ENCODE measurements around the gene ARFGAP1. TPM values are rescaled to one million over a fixed set of nuclear protein-coding genes. Genes with fewer than 3 reads are reported as not detected.
"Not testable (repeated sequence)": the region's sequence is repeated elsewhere in the genome, so short reads cannot be mapped to it uniquely, and the experiment has no call there.

Gene ARFGAP1
- total RNA-seq, 1 donor from 2014 or later = 93.6 TPM

DNA sequence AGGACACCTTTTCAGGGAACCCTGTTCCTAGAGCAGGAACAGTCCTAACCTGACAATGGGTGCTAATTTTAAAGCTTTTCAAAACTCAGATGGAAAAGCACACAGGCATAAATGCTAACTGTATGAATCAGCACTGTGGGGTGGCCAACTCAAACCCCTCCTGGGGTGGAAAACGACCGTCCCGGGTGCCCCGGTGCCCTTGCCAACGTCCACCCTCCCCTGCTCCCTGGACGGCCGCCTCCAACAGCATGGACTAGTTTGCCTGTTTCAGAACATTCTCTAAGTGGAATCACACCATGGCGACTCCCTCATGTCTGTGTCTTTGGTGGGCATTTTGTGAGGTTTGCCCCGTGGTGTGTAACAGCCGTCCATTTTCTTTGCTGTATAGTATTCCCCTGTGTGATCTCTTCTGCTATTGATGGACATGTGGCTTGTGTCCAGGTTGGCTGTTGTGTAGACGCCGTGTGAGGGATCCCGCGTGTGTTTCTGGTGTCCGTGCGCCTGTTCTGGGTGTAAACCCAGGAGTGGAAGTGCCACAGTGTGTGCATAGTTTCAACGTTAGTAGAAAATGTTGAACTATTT lies 26.2 kb downstream of the ARFGAP1 start:
- Mint-ChIP-seq H3K4me1 (ENCODE audit: low read depth, unreplicated experiment) (no peaks in the 10 kb centered on the region), H3K4me3 (ENCODE audit: unreplicated experiment) (peak overlapping the region; percentile 52), H3K36me3 (ENCODE audit: unreplicated experiment) (peaks cover 4% of the 10 kb centered on the region), H3K9me3 (ENCODE audit: unreplicated experiment) (peaks cover 6% of the 10 kb centered on the region), H3K27ac (ENCODE audit: unreplicated experiment) (no peak overlapping the region), H3K27me3 (ENCODE audit: unreplicated experiment) (peaks cover 9% of the 10 kb centered on the region)
- no peak for DNase-seq
- TF ChIP-seq, protein P1, sequence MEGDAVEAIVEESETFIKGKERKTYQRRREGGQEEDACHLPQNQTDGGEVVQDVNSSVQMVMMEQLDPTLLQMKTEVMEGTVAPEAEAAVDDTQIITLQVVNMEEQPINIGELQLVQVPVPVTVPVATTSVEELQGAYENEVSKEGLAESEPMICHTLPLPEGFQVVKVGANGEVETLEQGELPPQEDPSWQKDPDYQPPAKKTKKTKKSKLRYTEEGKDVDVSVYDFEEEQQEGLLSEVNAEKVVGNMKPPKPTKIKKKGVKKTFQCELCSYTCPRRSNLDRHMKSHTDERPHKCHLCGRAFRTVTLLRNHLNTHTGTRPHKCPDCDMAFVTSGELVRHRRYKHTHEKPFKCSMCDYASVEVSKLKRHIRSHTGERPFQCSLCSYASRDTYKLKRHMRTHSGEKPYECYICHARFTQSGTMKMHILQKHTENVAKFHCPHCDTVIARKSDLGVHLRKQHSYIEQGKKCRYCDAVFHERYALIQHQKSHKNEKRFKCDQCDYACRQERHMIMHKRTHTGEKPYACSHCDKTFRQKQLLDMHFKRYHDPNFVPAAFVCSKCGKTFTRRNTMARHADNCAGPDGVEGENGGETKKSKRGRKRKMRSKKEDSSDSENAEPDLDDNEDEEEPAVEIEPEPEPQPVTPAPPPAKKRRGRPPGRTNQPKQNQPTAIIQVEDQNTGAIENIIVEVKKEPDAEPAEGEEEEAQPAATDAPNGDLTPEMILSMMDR (IDR thresholded peaks at IDR 0.05; ENCODE audit: partially characterized antibody, unreplicated experiment) = no peak

DNA sequence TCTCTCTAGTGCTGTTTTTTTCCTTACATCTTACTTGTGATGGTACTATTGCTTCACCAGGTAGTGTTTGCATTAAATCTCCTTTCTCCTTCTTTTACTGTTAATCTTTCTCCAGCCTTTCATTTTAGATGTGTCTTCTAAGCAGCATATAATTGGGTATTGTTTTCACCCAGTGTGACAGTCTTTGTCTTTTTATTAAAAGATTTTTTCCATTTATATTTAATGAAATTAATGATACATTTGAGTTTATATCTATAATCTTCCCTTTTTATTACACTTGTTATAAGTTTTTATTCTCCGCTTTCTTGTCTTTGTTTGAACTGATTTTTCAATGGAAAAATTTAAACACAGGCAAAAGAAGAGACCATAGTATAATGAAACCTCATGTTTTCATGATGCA lies 29.1 kb downstream of the ARFGAP1 start:
- no peak for DNase-seq
- peaks cover 4% of the 10 kb centered on the region for H3K4me1 Mint-ChIP-seq (ENCODE audit: low read depth, unreplicated experiment)
- TF ChIP-seq, protein P1 (IDR thresholded peaks at IDR 0.05; ENCODE audit: partially characterized antibody, unreplicated experiment) = no peak
- no peak overlapping the region for H3K27ac Mint-ChIP-seq (ENCODE audit: unreplicated experiment)
- H3K4me3 Mint-ChIP-seq (ENCODE audit: unreplicated experiment) = no peak overlapping the region
- H3K27me3 Mint-ChIP-seq (ENCODE audit: unreplicated experiment) = peaks cover 15% of the 10 kb centered on the region
- peaks cover 6% of the 10 kb centered on the region for H3K9me3 Mint-ChIP-seq (ENCODE audit: unreplicated experiment)
- peaks cover 4% of the 10 kb centered on the region for H3K36me3 Mint-ChIP-seq (ENCODE audit: unreplicated experiment)

DNA sequence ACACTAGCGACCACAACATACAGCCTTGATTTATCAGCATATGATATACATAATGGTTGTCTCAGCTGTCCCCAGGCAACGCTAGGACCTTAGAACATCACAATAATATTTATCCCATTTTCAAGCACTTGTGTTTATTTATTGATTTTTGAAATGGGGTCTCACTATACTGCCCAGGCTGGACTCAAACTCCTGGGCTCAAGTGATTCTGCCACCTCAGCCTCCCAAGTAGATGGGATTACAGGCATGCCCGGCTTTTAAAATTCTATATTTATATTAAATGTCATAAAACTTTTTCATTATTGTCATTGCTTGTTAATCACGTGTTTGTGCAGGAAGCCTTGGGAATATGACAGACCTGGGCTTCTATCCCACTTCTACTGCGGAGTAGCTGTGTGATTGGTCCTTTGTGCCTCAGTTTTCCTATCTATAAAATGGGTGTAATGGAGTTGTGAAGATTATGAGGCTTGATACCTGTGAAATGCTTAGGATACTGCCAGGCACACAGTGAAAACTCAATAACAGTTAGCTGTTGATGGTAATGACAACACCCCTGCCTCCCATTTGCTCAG lies 30.6 kb downstream of the ARFGAP1 start:
- Mint-ChIP-seq H3K4me3 (ENCODE audit: unreplicated experiment) (no peak overlapping the region), H3K27ac (ENCODE audit: unreplicated experiment) (no peak overlapping the region), H3K9me3 (ENCODE audit: unreplicated experiment) (peaks cover 6% of the 10 kb centered on the region), H3K27me3 (ENCODE audit: unreplicated experiment) (peaks cover 15% of the 10 kb centered on the region), H3K36me3 (ENCODE audit: unreplicated experiment) (peaks cover 4% of the 10 kb centered on the region), H3K4me1 (ENCODE audit: low read depth, unreplicated experiment) (peaks cover 4% of the 10 kb centered on the region)
- DNase-seq = no peak
- TF ChIP-seq, protein P1 (IDR thresholded peaks at IDR 0.05; ENCODE audit: partially characterized antibody, unreplicated experiment) = no peak

DNA sequence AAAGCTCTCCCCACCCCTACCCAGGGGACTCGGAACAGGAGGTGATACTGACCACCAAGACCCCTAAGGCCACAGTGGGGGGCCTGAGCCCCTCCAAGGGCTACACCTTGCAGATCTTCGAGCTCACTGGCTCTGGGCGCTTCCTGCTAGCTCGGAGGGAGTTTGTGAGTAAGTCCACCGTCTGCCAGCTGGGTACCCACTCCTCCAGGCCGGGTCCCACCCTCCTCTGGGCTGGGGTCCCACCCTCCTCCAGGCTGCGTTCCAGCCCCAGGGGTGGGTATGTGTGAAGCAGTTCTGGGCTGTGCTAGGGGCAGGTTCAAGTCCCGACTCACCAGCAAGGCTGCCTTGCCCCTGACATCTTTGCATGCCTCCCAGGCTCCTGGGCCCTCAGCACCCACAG lies 32.8 kb downstream of the ARFGAP1 start:
- Mint-ChIP-seq H3K27me3 (ENCODE audit: unreplicated experiment) (peaks cover 9% of the 10 kb centered on the region), H3K9me3 (ENCODE audit: unreplicated experiment) (peaks cover 3% of the 10 kb centered on the region), H3K4me1 (ENCODE audit: low read depth, unreplicated experiment) (peaks cover 7% of the 10 kb centered on the region), H3K36me3 (ENCODE audit: unreplicated experiment) (no peaks in the 10 kb centered on the region), H3K27ac (ENCODE audit: unreplicated experiment) (peak overlapping the region; percentile 5), H3K4me3 (ENCODE audit: unreplicated experiment) (no peak overlapping the region)
- no peak for DNase-seq
- TF ChIP-seq, protein P1 (IDR thresholded peaks at IDR 0.05; ENCODE audit: partially characterized antibody, unreplicated experiment) = no peak

DNA sequence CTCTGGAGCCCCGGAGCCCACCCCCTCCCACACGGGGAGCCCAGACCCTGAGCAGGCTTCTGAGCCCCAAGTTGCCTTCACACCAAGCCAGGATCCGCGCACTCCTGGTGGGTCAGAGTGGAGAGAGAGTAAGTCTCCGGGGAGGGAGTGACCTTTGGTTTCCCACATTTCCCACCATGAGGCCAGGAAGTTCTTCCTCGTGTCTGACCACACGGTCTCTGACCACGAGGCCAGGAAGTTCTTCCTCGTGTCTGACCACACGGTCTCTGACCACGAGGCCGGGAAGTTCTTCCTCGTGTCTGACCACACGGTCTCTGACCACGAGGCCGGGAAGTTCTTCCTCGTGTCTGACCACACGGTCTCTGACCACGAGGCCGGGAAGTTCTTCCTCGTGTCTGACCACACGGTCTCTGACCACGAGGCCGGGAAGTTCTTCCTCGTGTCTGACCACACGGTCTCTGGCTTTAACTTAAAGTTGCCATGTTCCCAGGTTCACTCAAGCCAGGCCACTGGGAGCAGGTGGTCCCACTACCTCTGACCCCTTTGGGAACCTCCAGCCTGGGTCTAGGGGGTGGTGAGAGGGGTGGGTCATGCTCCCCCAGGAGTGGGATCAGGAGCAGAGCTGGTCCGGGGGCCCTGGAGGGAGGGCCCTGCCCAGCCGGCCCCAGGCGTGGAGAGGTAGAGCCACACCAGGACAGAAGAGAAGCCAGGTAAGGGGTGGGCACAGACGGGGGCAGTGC lies 33.5 kb downstream of the ARFGAP1 start:
- DNase-seq; H3K27ac Mint-ChIP-seq (ENCODE audit: unreplicated experiment); H3K36me3 Mint-ChIP-seq (ENCODE audit: unreplicated experiment); H3K4me1 Mint-ChIP-seq (ENCODE audit: low read depth, unreplicated experiment); H3K9me3 Mint-ChIP-seq (ENCODE audit: unreplicated experiment); H3K4me3 Mint-ChIP-seq (ENCODE audit: unreplicated experiment): not testable (repeated sequence)
- H3K27me3 Mint-ChIP-seq (ENCODE audit: unreplicated experiment) = peaks cover 13% of the 10 kb centered on the region

Measured in glutamatergic neuron (in vitro differentiated cells).